Adipose tissue (tissue), 3 donors: ENCODE measurements around the gene MRPS6. TPM values are rescaled to one million over a fixed set of nuclear protein-coding genes. Genes with fewer than 3 reads are reported as not detected.

Source experiments
- H3K27ac ChIP-seq: one replicate; pipeline ENCODE4 v1.5.1; 2013; ENCODE audit warnings: low read depth, low read length
- WGBS, 3 donors: extraction: QIAGEN DNeasy Blood & Tissue Kit; methylation state at CpG; one replicate each; pipeline ENCODE4 v1.1.7; 2013; 5-methylcytosine and 5-hydroxymethylcytosine counted together
- polyA plus RNA-seq, 3 donors: library from polyadenylated mRNA; stranded (reverse); fragments of 200-250 nt; gene quantifications; one replicate each; pipeline ENCODE4 v1.2.3, GENCODE V29; 2013
- donor health status: healthy with polysubstance abuse.
- donor health status: Bipolar disorder and iron deficiency.
- donor health status: healthy.

Gene MRPS6
- polyA plus RNA-seq, 3 donors, result 17.5 to 96.7 (median 57.9) TPM

DNA sequence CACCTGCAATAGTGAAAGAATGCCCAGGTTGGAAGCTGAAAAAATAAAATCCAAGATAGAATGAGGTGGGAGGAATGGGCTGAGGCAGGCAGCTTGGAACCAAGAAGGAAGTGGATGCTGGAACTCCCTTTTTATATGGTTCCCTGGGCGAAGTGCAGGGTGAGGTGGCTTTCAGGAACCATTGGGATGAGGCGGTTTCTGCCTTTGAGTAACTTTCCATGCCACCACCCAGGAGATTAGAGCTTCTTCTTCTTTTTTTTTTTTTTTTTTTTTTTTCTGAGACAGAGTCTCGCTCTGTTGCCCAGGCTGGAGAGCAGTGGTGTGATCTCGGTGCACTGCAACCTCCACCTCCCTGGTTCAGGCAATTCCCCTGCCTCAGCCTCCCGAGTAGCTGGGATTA is 17.8 kb upstream of the MRPS6 start:
- WGBS, 3 donors, result 89 to 94% (median 94%) methylated on average over 5 of the region's 5 CpGs
- H3K27ac ChIP-seq, result no peak overlapping the region

DNA sequence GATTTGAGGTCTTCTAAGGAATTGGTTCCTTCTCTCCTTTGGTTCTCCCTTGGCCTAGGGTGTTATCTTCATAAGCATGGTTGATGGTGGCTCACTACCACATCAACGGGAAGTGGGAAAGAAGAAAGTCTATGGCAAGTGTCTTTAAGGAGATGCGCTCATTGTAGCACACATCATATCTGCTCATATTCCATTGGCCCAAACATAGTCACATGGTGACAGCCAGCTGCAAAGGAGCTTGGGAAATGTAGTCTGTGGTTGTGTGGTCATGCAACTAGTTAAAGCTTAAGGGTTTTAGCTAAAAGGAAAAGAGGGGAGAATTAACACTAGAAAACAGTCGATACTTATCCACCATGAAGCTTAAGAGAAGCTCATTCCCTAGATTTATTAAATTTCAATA is 11.4 kb upstream of the MRPS6 start:
- 78 to 90% (median 89%) methylated on average over 3 of the region's 3 CpGs for WGBS, 3 donors
- no peak overlapping the region for H3K27ac ChIP-seq

DNA sequence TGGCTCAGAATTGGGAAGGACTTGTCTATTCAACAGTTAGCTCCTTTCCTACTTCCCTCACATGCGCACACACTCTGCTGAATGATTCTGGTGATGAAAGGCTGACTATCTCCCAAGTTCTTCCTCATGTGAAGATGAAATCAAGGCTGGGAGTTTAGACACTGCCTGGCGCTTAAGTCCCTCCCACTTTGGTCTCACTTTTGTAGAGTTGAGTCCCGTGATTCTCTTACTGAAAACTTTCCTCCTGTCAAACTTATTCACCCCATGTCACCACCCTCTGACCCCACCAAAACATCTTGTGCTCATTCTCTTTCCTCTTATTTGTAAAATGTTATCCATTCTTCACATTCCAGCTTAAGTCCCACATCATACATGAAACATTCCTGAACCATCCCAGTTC is 8.4 kb upstream of the MRPS6 start:
- H3K27ac ChIP-seq, result no peak overlapping the region
- WGBS, 3 donors, result 56 to 77% (median 68%) methylated on average over 3 of the region's 3 CpGs

DNA sequence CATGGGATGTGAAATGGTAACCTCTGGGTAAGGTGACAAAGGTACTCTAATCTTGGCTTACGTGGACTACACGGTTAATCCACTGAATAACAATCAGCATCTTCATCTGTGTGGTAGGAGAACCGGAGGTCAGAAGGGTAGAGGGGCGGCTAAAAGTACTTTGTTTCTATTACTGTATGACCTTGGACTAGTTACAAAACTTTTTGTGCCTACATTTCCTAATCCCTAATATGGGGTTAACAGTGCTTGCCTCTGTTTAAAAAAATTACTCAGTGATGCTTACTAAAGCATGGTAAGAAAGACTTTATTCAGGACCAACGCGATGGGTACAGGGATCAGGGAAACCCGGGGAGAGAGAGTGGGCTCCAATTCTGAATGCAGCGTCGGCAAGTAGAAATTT is 1.7 kb upstream of the MRPS6 start:
- 87 to 92% (median 90%) methylated on average over 9 of the region's 9 CpGs for WGBS, 3 donors
- H3K27ac ChIP-seq, result no peak overlapping the region

DNA sequence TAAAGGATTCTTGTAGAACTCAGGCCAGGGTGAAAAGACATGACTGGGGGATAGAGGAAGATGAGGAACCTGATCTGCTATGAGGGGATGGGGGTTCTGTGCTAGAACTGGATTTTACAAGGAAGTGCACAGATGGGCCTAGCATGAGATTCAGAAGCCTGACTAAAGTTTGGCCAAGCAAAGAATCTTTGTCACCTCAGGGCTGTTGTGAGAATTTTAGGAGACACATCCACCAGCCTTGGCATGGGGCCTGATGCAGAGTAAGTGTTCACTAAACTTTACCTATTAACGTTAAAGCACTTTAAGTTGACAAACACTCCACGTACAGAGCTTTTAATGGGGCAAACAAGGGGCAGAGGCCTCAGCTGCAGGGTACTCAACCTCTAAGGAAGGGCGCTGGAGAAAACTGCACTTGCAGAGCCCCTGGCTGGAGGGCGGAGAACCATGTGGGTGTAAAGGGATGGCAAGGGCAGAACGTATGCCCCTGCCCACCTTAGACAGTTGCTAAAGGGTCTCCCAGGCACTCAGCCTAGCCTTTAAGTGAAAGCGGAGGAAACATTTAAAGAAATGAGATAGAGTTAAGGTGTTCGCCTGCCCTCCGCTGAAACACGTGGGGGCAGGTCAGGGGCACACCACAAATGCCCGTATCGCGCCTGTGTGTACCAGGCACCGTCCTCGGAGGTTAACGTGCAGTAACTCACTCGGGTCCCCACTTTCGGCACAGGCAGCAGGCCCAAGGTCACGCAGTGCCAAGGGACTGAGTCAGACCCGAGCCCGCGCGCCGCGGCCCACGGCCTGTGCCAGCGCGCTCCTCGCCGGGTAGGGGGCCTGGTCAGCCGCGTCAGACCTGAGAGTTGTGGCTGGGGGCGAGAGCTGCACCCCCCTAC is 990 bp upstream of the MRPS6 start:
- 29 to 48% (median 48%) methylated on average over 31 to 32 of the region's 32 CpGs for WGBS, 3 donors
- H3K27ac ChIP-seq, result no peak overlapping the region

DNA sequence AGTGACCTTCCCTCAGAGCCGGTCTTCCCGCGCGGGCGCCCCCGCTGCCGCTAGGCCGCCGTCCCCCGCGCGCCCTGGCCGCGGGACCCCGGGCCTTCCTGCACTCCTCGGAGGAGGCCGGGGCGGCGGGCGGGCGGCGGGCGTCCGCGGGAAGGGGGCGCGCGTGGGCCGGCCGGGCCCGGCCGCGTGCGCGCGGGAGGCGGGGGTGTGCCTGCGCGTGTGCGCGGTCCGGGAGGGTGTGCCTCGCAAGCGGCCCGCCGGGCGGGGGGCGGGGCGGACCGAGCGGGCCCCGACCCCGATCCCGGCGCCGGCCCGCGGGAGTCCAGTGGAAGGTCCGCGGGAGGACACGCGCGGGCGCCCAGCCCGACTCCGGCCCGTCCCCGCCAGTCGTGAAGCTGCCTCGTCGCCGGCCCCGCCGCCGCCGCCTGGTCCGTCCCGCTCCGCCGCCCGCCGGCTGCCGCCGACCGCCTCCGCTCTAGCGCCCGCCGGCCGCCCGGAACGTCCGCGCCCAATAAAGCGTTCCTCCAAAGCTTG is 438 bp downstream of the MRPS6 start:
- WGBS, 3 donors, result 0 to 1% (median 1%) methylated on average over 56 to 95 of the region's 95 CpGs
- no peak overlapping the region for H3K27ac ChIP-seq

DNA sequence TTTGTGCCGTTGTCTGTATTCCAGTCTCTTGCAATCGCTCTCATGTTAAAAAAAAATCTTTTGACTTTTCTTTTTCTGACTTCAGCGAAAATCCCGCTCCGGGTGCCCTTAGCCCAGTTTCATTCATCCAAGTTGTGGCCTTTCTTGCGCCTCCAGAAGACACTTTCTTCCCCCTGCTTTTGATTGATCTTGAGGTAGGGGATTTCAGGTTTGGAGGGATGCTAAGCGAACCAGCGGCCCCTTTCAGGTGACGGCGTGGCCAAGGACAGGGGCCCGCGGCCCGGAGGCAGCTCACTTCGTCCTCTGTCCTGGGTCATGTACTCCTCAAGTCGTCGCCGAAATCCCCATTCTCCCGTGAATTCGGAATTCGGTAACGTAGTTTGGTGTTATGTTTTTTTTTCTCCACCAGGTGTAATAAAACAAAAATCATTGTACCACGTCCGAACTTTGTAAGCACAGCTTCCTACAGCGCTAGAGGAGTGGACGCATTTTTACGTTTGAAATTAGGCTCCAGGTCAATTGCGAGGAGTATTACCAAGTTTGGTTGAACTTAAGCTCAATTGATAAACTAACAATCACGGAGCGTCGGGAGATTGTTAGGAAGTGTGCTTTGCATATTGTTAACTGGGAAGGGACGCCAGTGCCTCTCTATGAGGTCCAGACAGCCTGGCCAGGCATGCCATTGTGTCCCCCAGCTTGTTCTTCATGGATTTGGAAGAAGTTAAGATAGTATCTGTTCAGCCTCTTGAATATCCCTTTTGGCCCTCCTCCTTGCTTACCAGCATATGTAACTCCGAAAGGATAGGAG is 1.1 kb downstream of the MRPS6 start:
- WGBS, 3 donors, result 18 to 33% (median 25%) methylated on average over 32 of the region's 32 CpGs
- no peak overlapping the region for H3K27ac ChIP-seq

DNA sequence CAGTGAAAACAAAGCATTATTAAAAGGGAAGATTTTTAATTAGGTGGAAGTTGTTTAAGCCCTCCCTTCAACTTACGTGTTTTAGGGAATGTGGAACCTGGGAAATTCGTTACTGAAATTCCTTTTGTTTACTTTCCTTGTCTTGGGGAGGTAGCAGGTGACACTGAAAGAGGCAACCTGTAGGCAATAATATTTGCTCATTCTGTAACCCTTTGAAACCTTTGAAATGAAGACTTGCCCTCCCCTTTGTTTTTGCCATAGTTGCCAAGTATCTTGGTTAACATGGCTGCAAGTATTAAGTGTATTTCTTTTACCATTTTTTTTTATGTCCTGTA is 1.7 kb downstream of the MRPS6 start:
- 37 to 84% (median 69%) methylated on average over 2 of the region's 2 CpGs for WGBS, 3 donors
- no peak overlapping the region for H3K27ac ChIP-seq

DNA sequence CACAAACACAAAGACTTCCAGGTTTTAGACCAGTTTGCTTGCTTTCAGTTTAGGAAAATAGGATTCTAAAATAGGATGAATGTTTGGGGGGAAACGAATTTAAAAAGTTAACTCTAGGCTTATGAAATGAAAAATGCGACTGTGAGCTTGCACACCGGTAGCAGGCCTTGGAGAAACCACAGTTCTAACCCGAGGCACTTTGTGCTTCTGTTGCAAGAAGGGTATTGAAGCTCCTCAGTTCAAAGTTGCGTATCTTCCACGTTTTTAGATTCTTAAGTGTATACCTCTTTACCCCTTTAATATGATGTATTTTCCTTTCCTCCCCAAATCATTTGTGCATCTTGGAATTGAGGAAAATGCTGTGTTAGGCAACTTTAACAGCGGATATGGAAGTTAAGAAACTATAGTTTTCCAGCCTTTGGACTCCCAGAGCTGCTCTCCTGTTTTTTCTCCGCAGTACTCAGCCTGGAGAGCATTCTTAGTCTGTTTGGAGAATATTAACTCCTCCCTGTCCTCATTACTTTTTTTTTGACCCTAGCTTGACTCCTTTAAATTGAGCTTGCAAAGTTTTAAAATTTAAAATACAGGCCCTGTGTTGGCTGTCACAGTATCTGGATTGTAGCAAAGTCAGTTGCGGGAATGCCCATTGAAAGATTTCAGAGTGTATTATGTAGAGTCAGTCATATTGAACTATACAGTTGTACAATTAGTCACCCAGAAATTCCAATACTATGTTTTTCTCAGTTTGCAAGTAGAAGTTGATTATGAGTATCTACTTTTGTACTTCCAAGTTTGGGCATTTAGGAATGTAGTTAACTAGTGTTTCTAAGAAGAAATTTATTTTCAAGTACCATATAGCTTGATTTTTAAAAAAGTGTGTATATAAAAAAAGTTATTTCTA is 2.6 kb downstream of the MRPS6 start:
- H3K27ac ChIP-seq, result no peak overlapping the region
- WGBS, 3 donors, result 58 to 73% (median 71%) methylated on average over 9 of the region's 9 CpGs

DNA sequence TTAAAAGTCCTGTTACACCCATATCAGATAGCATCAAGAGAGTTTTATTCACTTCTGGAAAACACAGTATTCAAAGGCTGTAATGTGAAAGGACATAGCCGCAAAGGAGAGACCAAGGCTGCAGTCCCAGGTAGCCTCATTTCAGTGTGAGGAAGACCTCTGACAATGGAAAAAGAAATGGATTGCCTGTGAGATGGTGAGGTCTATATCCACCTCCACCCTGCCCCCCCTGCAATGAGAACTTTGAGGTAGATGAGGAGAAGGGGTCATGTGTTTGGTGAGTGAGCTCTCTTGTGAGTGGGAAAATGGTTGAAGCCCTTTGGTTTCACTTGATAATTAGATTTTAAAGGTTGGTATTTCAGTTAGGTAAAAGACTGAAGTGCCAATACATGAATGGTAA is 3.5 kb downstream of the MRPS6 start:
- H3K27ac ChIP-seq, result no peak overlapping the region
- WGBS, 3 donors, result 97% methylated on average over 1 of the region's 1 CpG

DNA sequence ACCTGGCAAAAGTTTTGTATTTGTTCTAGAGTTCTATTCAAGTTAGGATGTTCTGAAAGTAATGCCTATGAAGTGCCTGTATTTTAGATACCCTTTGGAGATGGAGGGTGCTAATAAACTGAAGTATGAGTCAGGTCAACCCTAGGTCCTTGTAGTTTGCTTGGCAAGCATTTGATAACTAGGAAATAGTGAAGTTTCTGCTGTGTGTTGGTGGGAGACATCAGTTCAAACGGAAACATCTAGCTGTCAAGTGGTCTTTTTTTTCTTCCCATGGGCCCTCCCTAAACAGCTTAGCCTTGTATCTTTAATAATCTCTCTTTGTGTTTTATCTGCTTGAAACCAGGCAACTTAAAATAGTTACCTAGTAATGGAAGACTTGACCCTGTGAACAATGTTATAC is 4.5 kb downstream of the MRPS6 start:
- no peak overlapping the region for H3K27ac ChIP-seq
- 78 to 81% (median 81%) methylated on average over 1 of the region's 1 CpG for WGBS, 3 donors

DNA sequence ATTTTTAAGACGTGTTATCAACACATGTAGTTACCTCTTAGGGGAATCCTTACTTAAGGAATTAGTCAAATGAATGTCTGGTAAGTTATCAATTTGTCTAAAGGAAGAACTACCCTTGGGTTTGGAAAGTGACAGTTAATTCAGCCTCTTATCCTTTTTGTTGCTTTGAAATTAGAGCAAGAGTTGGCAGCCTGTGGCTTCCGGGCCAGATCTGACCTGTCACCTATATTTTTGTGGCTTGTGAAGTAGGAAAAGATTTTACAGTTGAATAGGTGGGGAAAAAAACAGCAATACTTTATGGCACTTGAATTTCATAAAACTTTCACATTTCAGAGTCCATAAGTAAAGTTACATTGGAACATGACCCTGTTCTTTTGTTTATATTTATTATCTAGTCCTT is 5.5 kb downstream of the MRPS6 start:
- H3K27ac ChIP-seq, result no peak overlapping the region
- 35 to 49% (median 47%) methylated on average over 2 of the region's 2 CpGs for WGBS, 3 donors

DNA sequence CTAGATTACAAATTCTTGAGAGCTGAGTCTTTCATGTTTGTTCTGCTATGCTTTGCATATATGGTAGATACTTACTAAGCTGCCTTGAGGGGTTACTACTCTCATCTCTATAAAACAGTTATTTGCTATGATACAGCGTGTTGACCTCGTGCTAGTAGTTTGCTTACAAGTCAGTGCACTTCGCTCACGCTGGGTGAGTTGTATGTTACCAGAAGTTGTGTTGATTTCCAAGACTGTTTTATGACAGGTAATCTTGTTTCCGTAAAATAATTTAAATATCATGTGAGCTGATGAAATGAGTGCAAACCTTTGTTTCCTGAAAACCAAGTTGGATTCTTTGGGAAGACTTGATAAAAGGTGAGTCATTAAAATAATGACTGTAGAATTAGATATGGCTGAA is 7.3 kb downstream of the MRPS6 start:
- WGBS, 3 donors, result 87 to 96% (median 96%) methylated on average over 5 of the region's 5 CpGs
- H3K27ac ChIP-seq, result no peak overlapping the region

DNA sequence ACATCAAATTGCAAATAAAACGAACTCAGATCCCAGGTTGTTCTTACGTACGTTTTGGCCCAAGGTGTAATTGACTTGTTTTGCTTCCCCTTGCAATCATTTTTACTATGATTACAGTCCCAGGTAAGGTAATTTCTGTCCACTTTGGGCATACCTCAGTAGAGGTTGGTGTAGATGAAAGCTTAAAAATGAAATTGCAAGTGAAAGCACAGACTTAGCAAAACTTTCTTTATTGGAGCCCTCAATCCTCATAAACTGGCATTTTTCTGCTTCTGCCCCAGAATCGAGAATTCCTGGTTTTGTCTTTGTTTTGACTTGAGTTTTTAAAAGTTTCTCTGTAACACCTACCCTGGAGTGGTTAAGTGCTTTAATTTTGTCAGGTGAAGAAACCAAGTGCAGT is 9.4 kb downstream of the MRPS6 start:
- 55 to 92% (median 86%) methylated on average over 4 of the region's 4 CpGs for WGBS, 3 donors
- H3K27ac ChIP-seq, result no peak overlapping the region

DNA sequence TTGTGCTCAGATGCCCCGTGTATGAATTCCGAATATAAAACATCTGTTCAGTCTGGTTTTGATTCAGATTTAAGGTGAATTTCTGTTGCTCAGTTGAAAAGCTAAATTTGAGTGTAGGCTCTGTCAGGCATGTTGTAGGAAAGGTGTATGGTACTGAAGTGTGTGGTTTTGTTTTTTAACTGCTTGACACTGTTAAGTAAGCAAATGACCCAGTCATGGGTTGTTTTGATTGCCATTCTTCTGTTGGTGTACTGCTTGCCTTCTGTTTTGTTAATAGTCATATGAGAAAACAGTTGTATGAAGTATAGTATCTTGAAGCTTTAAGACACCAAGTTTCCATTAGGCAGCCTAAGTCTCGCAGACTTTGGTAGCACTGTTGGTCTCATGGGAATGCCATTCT is 10.0 kb downstream of the MRPS6 start:
- no peak overlapping the region for H3K27ac ChIP-seq
- 90 to 94% (median 91%) methylated on average over 3 of the region's 3 CpGs for WGBS, 3 donors

DNA sequence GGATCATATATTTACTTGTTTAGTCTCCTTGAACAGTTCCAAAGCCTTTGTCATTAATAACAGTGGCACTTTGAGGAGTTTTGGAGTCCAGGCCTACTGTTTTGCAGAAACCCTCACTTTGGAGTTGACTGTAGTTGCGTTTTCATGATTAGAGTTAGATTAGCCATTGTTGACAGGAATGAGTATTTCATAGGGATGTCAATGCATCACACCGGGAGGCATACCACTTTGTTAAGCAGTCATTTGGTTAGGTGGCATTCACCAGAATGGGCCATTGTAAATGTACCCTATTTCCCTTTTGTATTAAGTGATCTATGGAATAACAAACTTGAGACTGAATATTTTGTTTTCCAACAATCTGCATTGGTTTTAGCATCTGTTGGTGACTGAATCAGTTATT is 11.8 kb downstream of the MRPS6 start:
- no peak overlapping the region for H3K27ac ChIP-seq
- 86 to 96% (median 96%) methylated on average over 2 of the region's 2 CpGs for WGBS, 3 donors

DNA sequence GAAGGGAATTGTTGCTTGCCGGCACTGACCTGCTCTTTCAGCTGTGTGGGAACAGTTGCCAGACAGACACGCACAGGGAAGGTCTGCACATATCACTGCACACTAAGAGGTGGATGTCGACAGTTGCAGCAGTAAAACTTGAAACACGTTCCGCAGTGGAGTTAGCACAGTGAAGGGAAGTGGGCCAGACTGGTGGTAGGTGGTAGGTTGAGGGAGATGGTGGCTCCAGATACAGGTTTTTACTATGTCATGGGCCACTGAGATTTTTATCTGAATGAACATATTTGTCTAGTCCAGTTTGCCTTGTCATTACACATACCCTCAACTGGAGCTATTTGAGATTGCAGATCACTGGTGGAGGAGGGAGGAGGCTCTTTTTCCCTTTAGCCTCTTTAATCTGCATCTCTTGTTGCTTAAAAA is 13.5 kb downstream of the MRPS6 start:
- H3K27ac ChIP-seq, result no peak overlapping the region
- 89 to 92% (median 89%) methylated on average over 5 of the region's 5 CpGs for WGBS, 3 donors

DNA sequence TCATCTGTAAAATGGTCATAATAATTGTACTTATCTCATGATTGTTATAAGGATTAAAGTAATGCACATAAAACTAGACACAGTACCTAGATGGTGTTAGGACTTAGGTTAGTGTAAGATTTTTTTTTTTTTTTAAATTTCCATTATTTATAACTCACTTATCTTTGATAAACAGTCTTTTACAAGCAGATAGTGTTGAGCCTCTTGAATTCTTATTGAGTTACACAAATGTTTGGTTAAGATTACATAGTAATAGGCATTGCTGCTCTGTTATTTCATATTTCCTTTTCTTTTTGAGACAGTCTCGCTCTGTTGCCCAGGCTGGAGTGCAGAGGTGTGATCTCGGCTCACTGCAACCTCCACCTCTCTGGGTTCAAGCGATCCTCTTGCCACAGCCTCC is 15.4 kb downstream of the MRPS6 start:
- WGBS, 3 donors, result 84 to 97% (median 88%) methylated on average over 3 of the region's 3 CpGs
- no peak overlapping the region for H3K27ac ChIP-seq

DNA sequence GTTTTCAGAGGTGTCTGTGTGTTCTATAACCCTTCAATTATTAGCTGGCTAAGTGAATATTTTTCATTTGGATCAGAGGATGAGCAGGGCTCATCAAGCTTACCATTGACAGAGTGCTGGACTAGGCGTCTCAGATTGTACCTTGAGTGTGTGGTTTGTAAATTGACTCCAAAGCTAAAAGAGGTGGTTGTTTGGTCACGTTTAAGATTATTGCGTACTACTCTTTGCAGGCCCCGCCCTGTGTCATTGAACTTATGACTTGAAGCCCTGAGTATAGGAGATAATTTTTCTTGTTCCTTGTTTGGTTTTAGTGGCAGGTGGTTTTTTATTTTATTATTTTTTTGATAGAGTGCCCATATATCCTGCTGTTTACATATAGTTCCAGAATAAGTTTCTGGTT is 17.7 kb downstream of the MRPS6 start:
- H3K27ac ChIP-seq, result no peak overlapping the region
- 71 to 84% (median 81%) methylated on average over 3 to 4 of the region's 4 CpGs for WGBS, 3 donors
